MM.1S (cell line): ENCODE data around the gene TNFAIP1.

Experiments
- CTCF ChIP-seq: fragments of 300-600 bp; sonication (generic); IDR thresholded peaks from 2 replicates; pipeline ENCODE4 v1.5.1; 2016; ENCODE audit warnings: antibody characterized with exemption, low read length, mixed read lengths
- EZH2 ChIP-seq: fragments of 300-600 bp; sonication (generic); optimal IDR thresholded peaks from 2 replicates; pipeline ENCODE3; 2017; ENCODE audit warnings: low read depth, mild to moderate bottlenecking, antibody characterized with exemption, low read length, mixed read lengths

GRCh38 chr17:28291780-28292330, 43.7 kb upstream of the TNFAIP1 start:
- TF ChIP-seq CTCF (no peak), EZH2 (no peak)
